ENCODE measurements around the gene CFAP45. TPM values are rescaled to one million over a fixed set of nuclear protein-coding genes. Genes with fewer than 3 reads are reported as not detected.
A peak's percentile ranks its signal among the peaks of the same experiment; 100 is the strongest.

CFAP45 gene
- total and polyA plus RNA-seq, 2 of the 8 experiments (the other 6 are each of a cell fraction or from before 2014, with no cell fraction given): 0.05 TPM; not detected in 1

DNA sequence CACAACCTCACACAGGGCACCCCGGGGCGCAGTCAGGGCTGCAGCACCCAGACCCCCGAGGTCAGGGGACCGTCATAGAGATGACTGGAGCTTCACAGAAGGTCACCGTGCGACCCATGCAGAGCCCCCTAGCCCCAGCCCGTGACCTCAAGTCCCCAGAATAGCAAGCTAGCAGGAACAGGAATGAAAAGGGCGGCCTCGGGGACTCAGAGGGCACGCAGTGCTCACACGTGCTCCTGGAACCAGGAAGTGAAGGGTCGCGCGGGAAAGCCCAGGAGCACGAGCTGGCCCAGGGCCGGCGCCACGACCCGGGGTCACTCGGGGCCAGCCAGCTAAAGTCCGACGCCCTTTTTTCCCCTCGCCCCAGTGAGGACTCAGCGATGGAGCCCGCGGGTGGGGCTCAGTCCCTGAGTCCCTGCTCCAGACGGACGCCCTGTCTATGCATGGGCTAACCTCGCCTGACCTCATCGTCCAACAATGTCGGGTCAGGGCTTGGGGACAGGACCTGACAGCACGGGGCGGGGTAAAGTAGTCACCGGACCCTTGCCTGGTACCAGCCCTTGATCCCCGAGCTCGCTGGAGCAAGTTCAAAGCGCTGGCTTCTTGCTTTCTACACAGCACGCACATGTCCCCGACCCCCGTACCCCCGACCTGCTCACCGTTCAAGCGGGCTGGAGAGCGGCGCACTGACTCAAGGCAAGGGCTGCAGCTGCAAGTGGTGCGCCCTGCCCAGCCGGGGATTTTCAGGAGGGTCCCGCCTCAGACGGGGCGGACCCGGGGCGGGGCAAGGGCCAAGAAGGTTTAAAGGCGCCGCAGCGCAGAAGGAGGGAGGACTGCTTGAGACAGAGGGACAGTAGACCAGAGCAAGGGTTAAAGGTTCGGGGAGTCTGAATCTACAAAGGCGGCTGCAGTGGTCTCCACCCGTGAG lies 25.1 kb upstream of the CFAP45 start, which contains the start of gene TAGLN2:
TSS of gene TAGLN2 (minus strand) at position 717 of the 928 bp plus-strand sequence. CDS start 4,998 bp downstream, outside the sequence.
- Histone ChIP-seq H2AFZ (ENCODE audit: low read length) (peak within 1 kb of the TSS; percentile 42; the same call in 1 of the 2 replicates), H4K8ac (ENCODE audit: extremely low read depth, insufficient read depth, low read length) (peak within 1 kb of the TSS; percentile 73), H3K36me3 (ENCODE audit: control insufficient read depth in 2 of 4, insufficient read depth in 4 of 4, low read length in 3 of 4) (peaks cover 0 to 22% (median 5%) of the 10 kb centered on the region in 4 experiments; a peak in 3 of 8 replicates), H2BK20ac (ENCODE audit: low read length) (no peak within 1 kb of the TSS), H2BK12ac (ENCODE audit: low read depth, low read length) (0 out of 2 replicates have a peak within 1 kb of the TSS, but pooled peaks have one; percentile 75), H4K91ac (replicated peaks; ENCODE audit: insufficient read length, low read length) (peak within 1 kb of the TSS; percentile 49), H3K4me3 (ENCODE audit: extremely low read depth in 1 of 4, insufficient read depth in 2 of 4, low read depth in 3 of 4, low read length in 4 of 4) (peak within 1 kb of the TSS; percentile 55 to 63 (median 59)), H3K23me2 (ENCODE audit: low read depth, low read length) (peaks cover 17% of the 10 kb centered on the region; the same call in 1 of the 2 replicates), H3K4me1 (replicated peaks in 1 of 4; ENCODE audit: control insufficient read depth in 3 of 4, insufficient read depth in 4 of 4, low read length in 3 of 4) (peaks cover 5 to 21% (median 16%) of the 10 kb centered on the region in 4 experiments), H2BK5ac (ENCODE audit: low read depth, low read length) (no peak within 1 kb of the TSS; the same call in 1 of the 2 replicates), H3K9ac (replicated peaks in 1 of 4; ENCODE audit: extremely low read depth in 1 of 4, low read depth in 3 of 4, low read length in 3 of 4) (peak within 1 kb of the TSS in 3 of 4 experiments; percentile 31 to 42 (median 33); a peak in 6 of 7 replicates), H4K20me1 (replicated peaks in 1 of 2; ENCODE audit: control insufficient read depth in 1 of 2, insufficient read depth in 2 of 2, low read length in 2 of 2) (peaks cover 0 to 3% of the 10 kb centered on the region in 2 experiments), H2BK120ac (replicated peaks; ENCODE audit: low read depth, low read length) (no peak within 1 kb of the TSS), H3K27me3 (replicated peaks in 1 of 4; ENCODE audit: control insufficient read depth in 3 of 4, extremely low read depth in 1 of 4, insufficient read depth in 3 of 4, low read length in 3 of 4) (peaks cover 0 to 17% (median 8%) of the 10 kb centered on the region in 4 experiments; a peak in 5 of 7 replicates), H3K4ac (replicated peaks; ENCODE audit: insufficient read length, low read depth, low read length) (no peak within 1 kb of the TSS), H3K79me2 (ENCODE audit: control insufficient read depth in 1 of 2, insufficient read depth in 2 of 2, low read length in 2 of 2) (peaks cover 0 to 12% of the 10 kb centered on the region in 2 experiments; a peak in 2 of 4 replicates), H2BK15ac (ENCODE audit: low read length) (peak within 1 kb of the TSS; percentile 72; the same call in 1 of the 2 replicates), H3K56ac (replicated peaks; ENCODE audit: insufficient read length, low read depth, low read length) (no peak within 1 kb of the TSS), H4K5ac (ENCODE audit: insufficient read length, low read depth, low read length) (no peak within 1 kb of the TSS), H3K9me3 (ENCODE audit: insufficient read depth in 2 of 2, low read depth in 1 of 2, low read length in 1 of 2) (no peaks in the 10 kb centered on the region), H3K27ac (ENCODE audit: low read depth, low read length) (no peak within 1 kb of the TSS), H3K18ac (ENCODE audit: extremely low read depth, low read length) (peak within 1 kb of the TSS; percentile 71), H3K14ac (ENCODE audit: insufficient read length) (no peak within 1 kb of the TSS), H3K23ac (ENCODE audit: insufficient read length) (no peak within 1 kb of the TSS), H3K79me1 (ENCODE audit: low read depth, low read length) (peaks cover 3% of the 10 kb centered on the region), H2AK5ac (ENCODE audit: low read depth, low read length) (no peak within 1 kb of the TSS), H3K4me2 (ENCODE audit: insufficient read depth in 1 of 2, low read depth in 2 of 2, low read length in 2 of 2) (peak within 1 kb of the TSS; percentile 79 to 92)
- peak in 1 of 2 experiments; percentile 92 for DNase-seq (ENCODE audit: low read depth in 1 of 2, low spot score in 2 of 2)
- ChIA-PET CTCF (ENCODE audit: partially characterized antibody) (interaction anchor here (0.9 to 7.3 kb wide), 13 partner anchors 10 to 720 kb away, joined by 3 to 53 read pairs (median 5); partner anchors contain the start of genes CFAP45 and IGSF9), POLR2A (ENCODE audit: partially characterized antibody) (interaction anchor here (0.6 to 3.7 kb wide), 12 partner anchors 10 to 132 kb away, joined by 3 to 14 read pairs (median 3); partner anchors contain the start of genes CFAP45 and IGSF9)
- 3% methylated on average over 58 of the region's 58 CpGs; no CpG with 5 or more reads in 1 of the 2 experiments for WGBS, 2 experiments (ENCODE audit: extremely low coverage in 1 of 2, insufficient coverage in 1 of 2, insufficient read length in 1 of 2, insufficient replicate concordance in 2 of 2, low coverage in 1 of 2, low lambda C conversion rate in 2 of 2, missing lambda C conversion rate in 1 of 2)
- no peak for FAIRE-seq
- TF ChIP-seq POLR2A (IDR thresholded peaks at IDR 0.05; ENCODE audit: control extremely low read depth in 1 of 2, low read depth in 2 of 2, low read length in 2 of 2) (peak in 1 of 2 experiments; percentile 74; a peak in 2 of 3 replicates), KDM1A (IDR thresholded peaks at IDR 0.05; ENCODE audit: borderline replicate concordance, low read length) (no peak), SP4 (IDR thresholded peaks at IDR 0.05; ENCODE audit: low read length) (no peak), CBX8 (IDR thresholded peaks at IDR 0.05; ENCODE audit: borderline replicate concordance, low read depth, low read length) (no peak), GTF2F1 (IDR thresholded peaks at IDR 0.05; ENCODE audit: borderline replicate concordance, low read depth, low read length) (no peak), EGR1 (IDR thresholded peaks at IDR 0.05; ENCODE audit: borderline replicate concordance, low read depth, low read length) (no peak), CBX5 (IDR thresholded peaks at IDR 0.05; ENCODE audit: low read depth, low read length) (no peak), SP2 (IDR thresholded peaks at IDR 0.05; ENCODE audit: low read length) (no peak), BRCA1 (IDR thresholded peaks at IDR 0.05; ENCODE audit: low read depth, low read length) (no peak), RFX5 (IDR thresholded peaks at IDR 0.05; ENCODE audit: borderline replicate concordance, low read depth, low read length) (no peak), POLR2AphosphoS5 (IDR thresholded peaks at IDR 0.05; ENCODE audit: low read depth, low read length) (peak; percentile 79; the same call in 1 of the 2 replicates)

Measured in H1 (cell line).